ENCODE results near the gene SHMT2. TPM values are rescaled to one million over a fixed set of nuclear protein-coding genes. Genes with fewer than 3 reads are reported as not detected.

The SHMT2 gene
- total and polyA plus RNA-seq, 9 of the 15 experiments (the other 6 are each of a cell fraction or from before 2014, with no cell fraction given): 46.1 to 319 (median 115) TPM

DNA sequence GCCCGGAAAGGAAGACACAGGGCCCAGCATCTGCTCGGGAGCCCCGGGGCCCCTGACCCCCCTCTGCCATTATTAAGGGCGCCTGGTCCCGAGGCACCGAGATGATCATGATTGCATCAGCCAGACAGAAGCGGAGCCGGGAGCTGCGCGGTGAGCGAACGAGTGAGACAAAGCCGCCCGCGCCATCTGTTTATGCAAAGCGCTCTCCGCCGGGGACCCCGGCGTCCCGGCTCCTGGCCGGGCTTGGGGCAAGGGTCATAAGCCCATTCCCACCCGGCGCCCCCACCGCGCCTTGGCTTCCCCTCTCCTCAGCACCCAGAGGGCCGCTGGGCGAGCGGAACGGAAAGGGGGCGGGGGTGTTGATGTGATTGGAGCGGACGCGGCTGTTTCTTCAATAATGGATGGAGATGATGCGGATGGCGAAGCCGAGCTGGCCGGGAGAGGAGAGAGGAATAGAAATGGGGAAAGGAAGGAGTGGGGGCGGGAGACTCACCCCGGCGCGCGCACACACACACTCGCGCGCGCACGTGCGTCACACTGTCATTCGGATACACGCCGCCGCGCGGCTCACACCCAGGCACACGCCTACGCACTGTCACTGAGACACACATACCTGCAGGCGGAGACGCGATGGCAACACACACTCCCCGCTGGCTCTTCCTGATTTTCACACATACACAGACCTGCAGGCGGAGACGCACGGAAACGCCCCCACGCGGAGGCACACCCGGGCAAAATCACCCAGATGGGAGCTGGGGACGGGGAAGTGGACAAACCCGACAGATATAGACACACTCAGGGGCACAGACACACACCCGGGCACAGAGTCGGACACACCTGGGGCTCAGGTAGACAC is 10.8 kb downstream of the SHMT2 start (continued):
- TF ChIP-seq RBM39 (optimal IDR thresholded peaks at IDR 0.05; ENCODE audit: low read depth, low read length) (no peak), CBFA2T3 (IDR thresholded peaks at IDR 0.05) (no peak), MYC (IDR thresholded peaks at IDR 0.05; ENCODE audit: low read depth, low read length) (peak; percentile 76), MYC (CRISPR knock-in tag; IDR thresholded peaks at IDR 0.05; ENCODE audit: borderline replicate concordance, low read depth) (0 out of 2 replicates have a peak, but pooled peaks have one; percentile 66), POLR3A (IDR thresholded peaks at IDR 0.05; ENCODE audit: borderline replicate concordance, extremely low read depth, insufficient read depth, insufficient read length) (no peak), ZNF57 (CRISPR knock-in tag; IDR thresholded peaks at IDR 0.05) (no peak), RBM22 (IDR thresholded peaks at IDR 0.05; ENCODE audit: low read depth, low read length, poor library complexity, severe bottlenecking) (no peak), ZNF75A (CRISPR knock-in tag; IDR thresholded peaks at IDR 0.05) (no peak), EHMT2 (IDR thresholded peaks at IDR 0.05) (no peak), KLF10 (CRISPR knock-in tag; IDR thresholded peaks at IDR 0.05) (no peak), TARDBP (IDR thresholded peaks at IDR 0.05) (no peak; the same call in 1 of the 2 replicates), FOXJ3 (CRISPR knock-in tag; IDR thresholded peaks at IDR 0.05) (no peak), LCOR (CRISPR knock-in tag; IDR thresholded peaks at IDR 0.05) (0 out of 2 replicates have a peak, but pooled peaks have one; percentile 16), SMAD1 (IDR thresholded peaks at IDR 0.05; ENCODE audit: low read depth, low read length, partially characterized antibody) (no peak), SRSF3 (IDR thresholded peaks at IDR 0.05; ENCODE audit: insufficient read depth, low read length) (no peak), CBX5 (IDR thresholded peaks at IDR 0.05; ENCODE audit: borderline replicate concordance, low read depth) (no peak), RCOR1 (IDR thresholded peaks at IDR 0.05; ENCODE audit: borderline replicate concordance in 1 of 2, low read depth in 2 of 2, low read length in 2 of 2) (peak in 1 of 2 experiments; percentile 61; a peak in 2 of 4 replicates), XRCC5 (IDR thresholded peaks at IDR 0.05; ENCODE audit: low read depth, low read length) (no peak), ZC3H4 (CRISPR knock-in tag; IDR thresholded peaks at IDR 0.05; ENCODE audit: borderline replicate concordance) (no peak), ATF1 (CRISPR knock-in tag; IDR thresholded peaks at IDR 0.05) (no peak), ATF1 (tag; IDR thresholded peaks at IDR 0.05) (peak; percentile 66), EZH2 (IDR thresholded peaks at IDR 0.05; ENCODE audit: borderline replicate concordance, low read depth, low read length) (no peak)
- TF ChIP-seq, protein P1, sequence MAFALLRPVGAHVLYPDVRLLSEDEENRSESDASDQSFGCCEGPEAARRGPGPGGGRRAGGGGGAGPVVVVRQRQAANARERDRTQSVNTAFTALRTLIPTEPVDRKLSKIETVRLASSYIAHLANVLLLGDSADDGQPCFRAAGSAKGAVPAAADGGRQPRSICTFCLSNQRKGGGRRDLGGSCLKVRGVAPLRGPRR (CRISPR knock-in tag; IDR thresholded peaks at IDR 0.05): no peak
- TF ChIP-seq, protein P2, sequence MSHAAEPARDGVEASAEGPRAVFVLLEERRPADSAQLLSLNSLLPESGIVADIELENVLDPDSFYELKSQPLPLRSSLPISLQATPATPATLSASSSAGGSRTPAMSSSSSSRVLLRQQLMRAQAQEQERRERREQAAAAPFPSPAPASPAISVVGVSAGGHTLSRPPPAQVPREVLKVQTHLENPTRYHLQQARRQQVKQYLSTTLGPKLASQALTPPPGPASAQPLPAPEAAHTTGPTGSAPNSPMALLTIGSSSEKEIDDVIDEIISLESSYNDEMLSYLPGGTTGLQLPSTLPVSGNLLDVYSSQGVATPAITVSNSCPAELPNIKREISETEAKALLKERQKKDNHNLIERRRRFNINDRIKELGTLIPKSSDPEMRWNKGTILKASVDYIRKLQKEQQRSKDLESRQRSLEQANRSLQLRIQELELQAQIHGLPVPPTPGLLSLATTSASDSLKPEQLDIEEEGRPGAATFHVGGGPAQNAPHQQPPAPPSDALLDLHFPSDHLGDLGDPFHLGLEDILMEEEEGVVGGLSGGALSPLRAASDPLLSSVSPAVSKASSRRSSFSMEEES (CRISPR knock-in tag; IDR thresholded peaks at IDR 0.05): no peak
- TF ChIP-seq, protein P3, sequence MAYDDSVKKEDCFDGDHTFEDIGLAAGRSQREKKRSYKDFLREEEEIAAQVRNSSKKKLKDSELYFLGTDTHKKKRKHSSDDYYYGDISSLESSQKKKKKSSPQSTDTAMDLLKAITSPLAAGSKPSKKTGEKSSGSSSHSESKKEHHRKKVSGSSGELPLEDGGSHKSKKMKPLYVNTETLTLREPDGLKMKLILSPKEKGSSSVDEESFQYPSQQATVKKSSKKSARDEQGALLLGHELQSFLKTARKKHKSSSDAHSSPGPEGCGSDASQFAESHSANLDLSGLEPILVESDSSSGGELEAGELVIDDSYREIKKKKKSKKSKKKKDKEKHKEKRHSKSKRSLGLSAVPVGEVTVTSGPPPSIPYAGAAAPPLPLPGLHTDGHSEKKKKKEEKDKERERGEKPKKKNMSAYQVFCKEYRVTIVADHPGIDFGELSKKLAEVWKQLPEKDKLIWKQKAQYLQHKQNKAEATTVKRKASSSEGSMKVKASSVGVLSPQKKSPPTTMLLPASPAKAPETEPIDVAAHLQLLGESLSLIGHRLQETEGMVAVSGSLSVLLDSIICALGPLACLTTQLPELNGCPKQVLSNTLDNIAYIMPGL (CRISPR knock-in tag; IDR thresholded peaks at IDR 0.05): no peak

Measured in K562 (cell line).